ENCODE results near the gene USH2A.

- TF ChIP-seq CTCF (conservative IDR thresholded peaks at IDR 0.05; ENCODE audit: low read depth, low read length) (no peak), EZH2 (IDR thresholded peaks at IDR 0.05; ENCODE audit: borderline replicate concordance, low read depth, low read length, poor library complexity, severe bottlenecking) (no peak)
Observed at GRCh38 chr1:215583185-215583749, 840.0 kb downstream of the USH2A start.

Data from A673 (cell line).